ENCODE results near the gene FUT9.

The FUT9 gene

DNA sequence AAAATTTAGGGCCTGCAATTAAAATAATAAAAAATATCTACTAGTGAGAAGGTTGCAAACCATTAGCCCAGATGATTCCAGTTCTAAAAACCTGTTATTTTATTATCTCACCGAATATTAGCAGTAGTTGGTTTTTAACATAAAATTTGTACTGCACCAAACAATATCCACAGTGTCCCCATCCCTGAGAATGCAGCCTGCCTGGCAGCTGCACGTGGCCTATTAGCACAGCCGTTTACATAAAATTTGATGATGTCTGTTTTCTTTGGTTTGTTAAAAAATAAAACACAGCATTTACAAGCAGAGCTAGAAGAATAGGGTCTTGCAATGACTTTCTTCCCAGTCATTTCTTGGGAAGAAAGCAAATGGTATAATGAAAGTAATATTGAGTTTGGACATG is 58.2 kb downstream of the FUT9 start:
- Histone ChIP-seq H3K79me2 (ENCODE audit: control insufficient read depth, low read length) (no peaks in the 10 kb centered on the region), H3K27ac (ENCODE audit: low read depth, low read length) (no peak overlapping the region), H3K27me3 (ENCODE audit: control insufficient read depth, low read length) (no peaks in the 10 kb centered on the region), H3K4me1 (ENCODE audit: control insufficient read depth, low read length) (no peaks in the 10 kb centered on the region), H3K36me3 (ENCODE audit: control insufficient read depth, low read length) (no peaks in the 10 kb centered on the region), H3K4me2 (ENCODE audit: low read length) (no peak overlapping the region), H3F3A (ENCODE audit: control insufficient read depth, insufficient read depth) (no peaks in the 10 kb centered on the region), H3K9me3 (ENCODE audit: control insufficient read depth, insufficient read depth, low read length) (no peaks in the 10 kb centered on the region), H3K4me3 (ENCODE audit: low read length) (no peak overlapping the region), H4K20me1 (ENCODE audit: control insufficient read depth, insufficient read depth, low read depth, low read length) (no peaks in the 10 kb centered on the region), H3K9me2 (replicated peaks; ENCODE audit: control insufficient read depth, low read length) (no peaks in the 10 kb centered on the region)
- TF ChIP-seq EZH2phosphoT487 (IDR thresholded peaks at IDR 0.05; ENCODE audit: borderline replicate concordance, low read length): no peak
- TF ChIP-seq, protein P1, sequence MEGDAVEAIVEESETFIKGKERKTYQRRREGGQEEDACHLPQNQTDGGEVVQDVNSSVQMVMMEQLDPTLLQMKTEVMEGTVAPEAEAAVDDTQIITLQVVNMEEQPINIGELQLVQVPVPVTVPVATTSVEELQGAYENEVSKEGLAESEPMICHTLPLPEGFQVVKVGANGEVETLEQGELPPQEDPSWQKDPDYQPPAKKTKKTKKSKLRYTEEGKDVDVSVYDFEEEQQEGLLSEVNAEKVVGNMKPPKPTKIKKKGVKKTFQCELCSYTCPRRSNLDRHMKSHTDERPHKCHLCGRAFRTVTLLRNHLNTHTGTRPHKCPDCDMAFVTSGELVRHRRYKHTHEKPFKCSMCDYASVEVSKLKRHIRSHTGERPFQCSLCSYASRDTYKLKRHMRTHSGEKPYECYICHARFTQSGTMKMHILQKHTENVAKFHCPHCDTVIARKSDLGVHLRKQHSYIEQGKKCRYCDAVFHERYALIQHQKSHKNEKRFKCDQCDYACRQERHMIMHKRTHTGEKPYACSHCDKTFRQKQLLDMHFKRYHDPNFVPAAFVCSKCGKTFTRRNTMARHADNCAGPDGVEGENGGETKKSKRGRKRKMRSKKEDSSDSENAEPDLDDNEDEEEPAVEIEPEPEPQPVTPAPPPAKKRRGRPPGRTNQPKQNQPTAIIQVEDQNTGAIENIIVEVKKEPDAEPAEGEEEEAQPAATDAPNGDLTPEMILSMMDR (IDR thresholded peaks at IDR 0.05; ENCODE audit: low read depth, low read length, poor library complexity, severe bottlenecking): no peak

GRCh38 chr6:96075826-96076225 is 60.1 kb downstream of the FUT9 start:
- Histone ChIP-seq H3K27me3 (ENCODE audit: control insufficient read depth, low read length) (no peaks in the 10 kb centered on the region), H4K20me1 (ENCODE audit: control insufficient read depth, insufficient read depth, low read depth, low read length) (no peaks in the 10 kb centered on the region), H3K4me2 (ENCODE audit: low read length) (no peak overlapping the region), H3K4me3 (ENCODE audit: low read length) (no peak overlapping the region), H3K9me3 (ENCODE audit: control insufficient read depth, insufficient read depth, low read length) (no peaks in the 10 kb centered on the region), H3K36me3 (ENCODE audit: control insufficient read depth, low read length) (no peaks in the 10 kb centered on the region), H3F3A (ENCODE audit: control insufficient read depth, insufficient read depth) (no peaks in the 10 kb centered on the region), H3K79me2 (ENCODE audit: control insufficient read depth, low read length) (no peaks in the 10 kb centered on the region), H3K27ac (ENCODE audit: low read depth, low read length) (no peak overlapping the region), H3K4me1 (ENCODE audit: control insufficient read depth, low read length) (no peaks in the 10 kb centered on the region), H3K9me2 (replicated peaks; ENCODE audit: control insufficient read depth, low read length) (no peaks in the 10 kb centered on the region)
- no peak for TF ChIP-seq EZH2phosphoT487 (IDR thresholded peaks at IDR 0.05; ENCODE audit: borderline replicate concordance, low read length)
- TF ChIP-seq, protein P1 (IDR thresholded peaks at IDR 0.05; ENCODE audit: low read depth, low read length, poor library complexity, severe bottlenecking): no peak

- no peaks in the 10 kb centered on the region for H3F3A ChIP-seq (ENCODE audit: control insufficient read depth, insufficient read depth)
- H3K79me2 ChIP-seq (ENCODE audit: control insufficient read depth, low read length): no peaks in the 10 kb centered on the region
- no peak overlapping the region for H3K27ac ChIP-seq (ENCODE audit: low read depth, low read length)
- H3K4me1 ChIP-seq (ENCODE audit: control insufficient read depth, low read length): no peaks in the 10 kb centered on the region
- H4K20me1 ChIP-seq (ENCODE audit: control insufficient read depth, insufficient read depth, low read depth, low read length): no peaks in the 10 kb centered on the region
- H3K4me3 ChIP-seq (ENCODE audit: low read length): no peak overlapping the region
- no peaks in the 10 kb centered on the region for H3K27me3 ChIP-seq (ENCODE audit: control insufficient read depth, low read length)
- no peaks in the 10 kb centered on the region for H3K9me3 ChIP-seq (ENCODE audit: control insufficient read depth, insufficient read depth, low read length)
- no peaks in the 10 kb centered on the region for H3K36me3 ChIP-seq (ENCODE audit: control insufficient read depth, low read length)
- no peak for TF ChIP-seq EZH2phosphoT487 (IDR thresholded peaks at IDR 0.05; ENCODE audit: borderline replicate concordance, low read length)
- TF ChIP-seq, protein P1 (IDR thresholded peaks at IDR 0.05; ENCODE audit: low read depth, low read length, poor library complexity, severe bottlenecking): no peak
- H3K4me2 ChIP-seq (ENCODE audit: low read length): no peak overlapping the region
- no peaks in the 10 kb centered on the region for H3K9me2 ChIP-seq (replicated peaks; ENCODE audit: control insufficient read depth, low read length)
Observed at GRCh38 chr6:96086745-96087144, 71.0 kb downstream of the FUT9 start.

GRCh38 chr6:96089173-96089572 is 73.4 kb downstream of the FUT9 start:
- Histone ChIP-seq H3K27ac (ENCODE audit: low read depth, low read length) (no peak overlapping the region), H4K20me1 (ENCODE audit: control insufficient read depth, insufficient read depth, low read depth, low read length) (no peaks in the 10 kb centered on the region), H3K9me3 (ENCODE audit: control insufficient read depth, insufficient read depth, low read length) (no peaks in the 10 kb centered on the region), H3K36me3 (ENCODE audit: control insufficient read depth, low read length) (no peaks in the 10 kb centered on the region), H3F3A (ENCODE audit: control insufficient read depth, insufficient read depth) (no peaks in the 10 kb centered on the region), H3K79me2 (ENCODE audit: control insufficient read depth, low read length) (no peaks in the 10 kb centered on the region), H3K9me2 (replicated peaks; ENCODE audit: control insufficient read depth, low read length) (no peaks in the 10 kb centered on the region), H3K4me2 (ENCODE audit: low read length) (no peak overlapping the region), H3K4me3 (ENCODE audit: low read length) (no peak overlapping the region), H3K4me1 (ENCODE audit: control insufficient read depth, low read length) (no peaks in the 10 kb centered on the region), H3K27me3 (ENCODE audit: control insufficient read depth, low read length) (no peaks in the 10 kb centered on the region)
- TF ChIP-seq EZH2phosphoT487 (IDR thresholded peaks at IDR 0.05; ENCODE audit: borderline replicate concordance, low read length): no peak
- TF ChIP-seq, protein P1 (IDR thresholded peaks at IDR 0.05; ENCODE audit: low read depth, low read length, poor library complexity, severe bottlenecking): no peak

Data from DOHH2 (cell line).